ENCODE results near the gene MEIKIN.
"Not testable (repeated sequence)": the region's sequence is repeated elsewhere in the genome, so short reads cannot be mapped to it uniquely, and the experiment has no call there.

GRCh38 chr5:131902266-131902665 lies 43.2 kb downstream of the MEIKIN start:
- not testable (repeated sequence) for TF ChIP-seq ZNF274 (IDR thresholded peaks at IDR 0.05; ENCODE audit: low read depth, low read length); SUZ12 (IDR thresholded peaks at IDR 0.05; ENCODE audit: extremely low read depth, insufficient read depth, insufficient read length); YY1 (IDR thresholded peaks at IDR 0.05; ENCODE audit: insufficient read depth, insufficient read length)

Measured in NT2/D1 (cell line).